Muscle of leg (tissue), 11 donors: ENCODE measurements around the gene APBA2. TPM values are rescaled to one million over a fixed set of nuclear protein-coding genes. Genes with fewer than 3 reads are reported as not detected.

Experiments
- DNase-seq: peaks from one replicate; pipeline ENCODE4 v3.0.0; 2013
- H3K27ac ChIP-seq: one replicate; pipeline ENCODE4 v1.5.1; 2013; ENCODE audit warnings: mild to moderate bottlenecking, low read length, control low read depth
- H3K27me3 ChIP-seq: one replicate; pipeline ENCODE4 v1.6.1; 2013; ENCODE audit warnings: low read length; ENCODE audit not compliant: control insufficient read depth, insufficient read depth
- H3K36me3 ChIP-seq: one replicate; pipeline ENCODE4 v1.6.1; 2013; ENCODE audit warnings: low read length; ENCODE audit not compliant: control insufficient read depth, insufficient read depth
- H3K4me1 ChIP-seq: one replicate; pipeline ENCODE4 v1.6.1; 2013; ENCODE audit warnings: low read length; ENCODE audit not compliant: control insufficient read depth, insufficient read depth
- H3K4me3 ChIP-seq: one replicate; pipeline ENCODE4 v1.5.1; 2013; ENCODE audit warnings: low read length, control low read depth
- H3K9me3 ChIP-seq: replicated peaks from 2 replicates; pipeline ENCODE4 v1.6.1; 2013; ENCODE audit warnings: low read depth, low read length; ENCODE audit not compliant: control insufficient read depth
- WGBS: methylation state at CpG from one replicate; pipeline ENCODE4 v1.1.5; 2013; ENCODE audit warnings: missing lambda C conversion rate; ENCODE audit not compliant: insufficient coverage; 5-methylcytosine and 5-hydroxymethylcytosine counted together
- polyA plus RNA-seq, 8 donors: library from polyadenylated mRNA; unstranded; fragments of 120-200 nt; gene quantifications; one replicate each; pipeline versions ENCODE4 v1.2.1 to v1.2.3, GENCODE V29; 2013; ENCODE audit warnings: inconsistent platforms in 1 of 8, low replicate concordance in 1 of 8; ENCODE audit not compliant: insufficient read length in 8 of 8, insufficient read depth in 1 of 8
- total RNA-seq: library from RNA; stranded (reverse); fragments of 120-200 nt; gene quantifications from one replicate; pipeline ENCODE4 v1.2.4, GENCODE V29; 2013

Gene APBA2
- total and polyA plus RNA-seq, 9 donors: 4.0 to 9.7 (median 5.7) TPM

GRCh38 chr15:29141308-29142128, 255.7 kb downstream of the APBA2 start:
- Histone ChIP-seq H3K27me3 (peaks cover 23% of the 10 kb centered on the region), H3K36me3 (no peaks in the 10 kb centered on the region), H3K4me3 (no peak overlapping the region), H3K4me1 (peaks cover 5% of the 10 kb centered on the region), H3K27ac (no peak overlapping the region), H3K9me3 (no peaks in the 10 kb centered on the region)
- DNase-seq: peak; percentile 77
- WGBS: 53% methylated on average over 7 of the region's 12 CpGs

GRCh38 chr15:29142129-29142747, 256.5 kb downstream of the APBA2 start:
- H3K4me1 ChIP-seq: peaks cover 5% of the 10 kb centered on the region
- no peak for DNase-seq
- no peaks in the 10 kb centered on the region for H3K36me3 ChIP-seq
- H3K9me3 ChIP-seq: no peaks in the 10 kb centered on the region
- H3K4me3 ChIP-seq: no peak overlapping the region
- no peak overlapping the region for H3K27ac ChIP-seq
- peaks cover 23% of the 10 kb centered on the region for H3K27me3 ChIP-seq
- 96% methylated on average over 8 of the region's 8 CpGs for WGBS

GRCh38 chr15:29143293-29143692, 257.5 kb downstream of the APBA2 start:
- 100% methylated on average over 1 of the region's 5 CpGs for WGBS
- Histone ChIP-seq H3K4me1 (peaks cover 5% of the 10 kb centered on the region), H3K27me3 (peaks cover 23% of the 10 kb centered on the region), H3K36me3 (no peaks in the 10 kb centered on the region), H3K9me3 (no peaks in the 10 kb centered on the region), H3K4me3 (no peak overlapping the region), H3K27ac (no peak overlapping the region)
- DNase-seq: no peak

GRCh38 chr15:29143909-29144635, 258.3 kb downstream of the APBA2 start:
- WGBS: 89% methylated on average over 5 of the region's 10 CpGs
- no peak for DNase-seq
- H3K9me3 ChIP-seq: no peaks in the 10 kb centered on the region
- no peaks in the 10 kb centered on the region for H3K36me3 ChIP-seq
- H3K4me1 ChIP-seq: peaks cover 5% of the 10 kb centered on the region
- no peak overlapping the region for H3K4me3 ChIP-seq
- peaks cover 19% of the 10 kb centered on the region for H3K27me3 ChIP-seq
- H3K27ac ChIP-seq: no peak overlapping the region

- no peak overlapping the region for H3K4me3 ChIP-seq
- no peak overlapping the region for H3K27ac ChIP-seq
- H3K36me3 ChIP-seq: no peaks in the 10 kb centered on the region
- H3K9me3 ChIP-seq: no peaks in the 10 kb centered on the region
- 87% methylated on average over 18 of the region's 18 CpGs for WGBS
- no peaks in the 10 kb centered on the region for H3K27me3 ChIP-seq
- H3K4me1 ChIP-seq: no peaks in the 10 kb centered on the region
- no peak for DNase-seq
Observed at GRCh38 chr15:29149738-29150075, 263.9 kb downstream of the APBA2 start.

- DNase-seq: no peak
- no peak overlapping the region for H3K4me3 ChIP-seq
- no peaks in the 10 kb centered on the region for H3K36me3 ChIP-seq
- WGBS: 72% methylated on average over 4 of the region's 15 CpGs
- no peaks in the 10 kb centered on the region for H3K27me3 ChIP-seq
- H3K27ac ChIP-seq: no peak overlapping the region
- H3K4me1 ChIP-seq: no peaks in the 10 kb centered on the region
- no peaks in the 10 kb centered on the region for H3K9me3 ChIP-seq
Observed at GRCh38 chr15:29150515-29151483, 265.0 kb downstream of the APBA2 start.

GRCh38 chr15:29151484-29151857, 265.7 kb downstream of the APBA2 start:
- 88% methylated on average over 12 of the region's 14 CpGs for WGBS
- Histone ChIP-seq H3K27ac (no peak overlapping the region), H3K9me3 (no peaks in the 10 kb centered on the region), H3K4me1 (no peaks in the 10 kb centered on the region), H3K4me3 (no peak overlapping the region), H3K36me3 (no peaks in the 10 kb centered on the region), H3K27me3 (no peaks in the 10 kb centered on the region)
- DNase-seq: no peak

- Histone ChIP-seq H3K9me3 (peaks cover 5% of the 10 kb centered on the region), H3K36me3 (no peaks in the 10 kb centered on the region), H3K27ac (no peak overlapping the region), H3K4me1 (no peaks in the 10 kb centered on the region), H3K27me3 (no peaks in the 10 kb centered on the region), H3K4me3 (no peak overlapping the region)
- 92% methylated on average over 12 of the region's 14 CpGs for WGBS
- DNase-seq: no peak
Observed at GRCh38 chr15:29156521-29156920, 270.7 kb downstream of the APBA2 start.

GRCh38 chr15:29159771-29160455, 274.1 kb downstream of the APBA2 start:
- H3K27me3 ChIP-seq: no peaks in the 10 kb centered on the region
- H3K36me3 ChIP-seq: no peaks in the 10 kb centered on the region
- H3K4me1 ChIP-seq: no peaks in the 10 kb centered on the region
- peaks cover 5% of the 10 kb centered on the region for H3K9me3 ChIP-seq
- H3K4me3 ChIP-seq: no peak overlapping the region
- DNase-seq: no peak
- no peak overlapping the region for H3K27ac ChIP-seq
- whole genome bisulfite sequencing: 91% methylated on average over 25 of the region's 31 CpGs
